MV-4-11 (cell line): ENCODE results near the gene OR3A2.
"Not testable (repeated sequence)": the region's sequence is repeated elsewhere in the genome, so short reads cannot be mapped to it uniquely, and the experiment has no call there.

Source experiments
- DNase-seq: peaks from one replicate; lab custom pipeline; 2025; lab: John Stamatoyannopoulos, UW

Gene OR3A2

GRCh38 chr17:3385869-3386816 lies at the start of gene OR3A2:
Gene OR3A2 (minus strand): TSS chr17:3386308.
- no peak for DNase-seq

- no peak for DNase-seq
Observed at GRCh38 chr17:3433741-3434140, 47.6 kb upstream of the OR3A2 start, which contains the start of gene OR1E2. Gene OR1E2 (minus strand): TSS chr17:3433841. CDS start chr17:3433841, 0 bp downstream.

GRCh38 chr17:3433215-3433614 lies 47.1 kb upstream of the OR3A2 start:
- DNase-seq = peak; percentile 90

- DNase-seq = no peak
Observed at GRCh38 chr17:3418222-3418621, 32.1 kb upstream of the OR3A2 start.

GRCh38 chr17:3415610-3416009 lies 29.5 kb upstream of the OR3A2 start:
- DNase-seq = no peak

- DNase-seq = not testable (repeated sequence)
Observed at GRCh38 chr17:3412216-3412615, 26.1 kb upstream of the OR3A2 start.

- no peak for DNase-seq
Observed at GRCh38 chr17:3411070-3411469, 25.0 kb upstream of the OR3A2 start, which contains the start of gene OR3A3. Gene OR3A3 (plus strand): TSS chr17:3411370.

GRCh38 chr17:3403856-3404255 lies 17.7 kb upstream of the OR3A2 start:
- not testable (repeated sequence) for DNase-seq

GRCh38 chr17:3401786-3402185 lies 15.7 kb upstream of the OR3A2 start:
- no peak for DNase-seq

- no peak for DNase-seq
Observed at GRCh38 chr17:3400055-3400454, 13.9 kb upstream of the OR3A2 start.

GRCh38 chr17:3398310-3398709 lies 12.2 kb upstream of the OR3A2 start, which contains the start of gene OR1E1:
Gene OR1E1 (minus strand): TSS chr17:3398410. CDS start chr17:3398410, 0 bp downstream.
- DNase-seq = no peak

- peak; percentile 43 for DNase-seq
Observed at GRCh38 chr17:3397801-3398200, 11.7 kb upstream of the OR3A2 start.

GRCh38 chr17:3389791-3390190 lies 3.7 kb upstream of the OR3A2 start:
- no peak for DNase-seq

- DNase-seq = no peak
Observed at GRCh38 chr17:3381957-3382356, 4.2 kb downstream of the OR3A2 start.

- no peak for DNase-seq
Observed at GRCh38 chr17:3378321-3378720, 7.8 kb downstream of the OR3A2 start.

- not testable (repeated sequence) for DNase-seq
Observed at GRCh38 chr17:3371167-3371566, 14.9 kb downstream of the OR3A2 start.

- not testable (repeated sequence) for DNase-seq
Observed at GRCh38 chr17:3342782-3343181, 43.3 kb downstream of the OR3A2 start.

- DNase-seq = no peak
Observed at GRCh38 chr17:3335876-3336275, 50.2 kb downstream of the OR3A2 start.

- no peak for DNase-seq
Observed at GRCh38 chr17:3318336-3318735, 67.8 kb downstream of the OR3A2 start.

- DNase-seq = no peak
Observed at GRCh38 chr17:3316836-3317235, 69.3 kb downstream of the OR3A2 start.

GRCh38 chr17:3308603-3309002 lies 77.5 kb downstream of the OR3A2 start:
- DNase-seq = no peak

- DNase-seq = no peak
Observed at GRCh38 chr17:3298260-3298659, 87.8 kb downstream of the OR3A2 start, which contains the start of gene OR3A1. Gene OR3A1 (minus strand): TSS chr17:3298360. CDS start chr17:3292582, 5,778 bp downstream.

- DNase-seq = no peak
Observed at GRCh38 chr17:3295632-3296031, 90.5 kb downstream of the OR3A2 start.
